ENCODE results near the gene BEAN1. TPM values are rescaled to one million over a fixed set of nuclear protein-coding genes. Genes with fewer than 3 reads are reported as not detected.

Gene BEAN1
- total and polyA plus RNA-seq, 8 donors = 0.08 to 0.41 (median 0.14) TPM; not detected in 5

GRCh38 chr16:66442502-66443268, 15.6 kb downstream of the BEAN1 start:
- H3K27me3 ChIP-seq = no peaks in the 10 kb centered on the region
- 76 to 77% methylated on average over 6 of the region's 6 CpGs for WGBS, 2 donors
- intact Hi-C loops (cut with DNase I) = no loop called here
- H3K36me3 ChIP-seq = no peaks in the 10 kb centered on the region
- TF ChIP-seq CTCF (IDR thresholded peaks at IDR 0.05) = no peak
- no peaks in the 10 kb centered on the region for H3K4me1 ChIP-seq
- FAIRE-seq (no peak), ATAC-seq (no peak), DNase-seq (no peak)
- H3K4me3 ChIP-seq = no peak overlapping the region
- H3K27ac ChIP-seq = no peak overlapping the region
- no peaks in the 10 kb centered on the region for H3K9me3 ChIP-seq

DNA sequence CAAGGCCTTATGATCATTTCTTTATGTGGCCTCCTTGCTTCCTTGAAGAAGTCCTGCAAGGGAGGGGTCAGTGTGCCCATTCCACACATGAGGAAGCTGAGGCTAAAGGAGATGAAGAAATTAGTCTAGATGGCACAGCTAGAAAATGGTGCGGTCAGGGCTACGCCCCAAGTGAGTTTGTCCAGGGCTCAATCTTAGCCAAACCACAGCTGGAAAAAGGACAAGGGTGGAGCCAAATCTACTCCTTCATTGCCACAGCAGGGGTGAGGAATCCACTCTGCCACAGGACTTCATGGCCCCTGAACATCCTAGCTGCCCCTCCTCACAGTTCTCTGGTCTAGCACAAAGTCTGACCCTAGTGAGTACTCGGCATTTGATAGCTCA, 16.2 kb downstream of the BEAN1 start:
- no peaks in the 10 kb centered on the region for H3K9me3 ChIP-seq
- no peak overlapping the region for H3K4me3 ChIP-seq
- H3K36me3 ChIP-seq = no peaks in the 10 kb centered on the region
- DNase-seq (no peak), ATAC-seq (no peak), FAIRE-seq (no peak)
- no peaks in the 10 kb centered on the region for H3K4me1 ChIP-seq
- H3K27me3 ChIP-seq = no peaks in the 10 kb centered on the region
- H3K27ac ChIP-seq = no peak overlapping the region
- no peak for TF ChIP-seq CTCF (IDR thresholded peaks at IDR 0.05)
- intact Hi-C loops (cut with DNase I) = no loop called here
- WGBS, 2 donors = 79 to 85% methylated on average over 3 of the region's 3 CpGs

DNA sequence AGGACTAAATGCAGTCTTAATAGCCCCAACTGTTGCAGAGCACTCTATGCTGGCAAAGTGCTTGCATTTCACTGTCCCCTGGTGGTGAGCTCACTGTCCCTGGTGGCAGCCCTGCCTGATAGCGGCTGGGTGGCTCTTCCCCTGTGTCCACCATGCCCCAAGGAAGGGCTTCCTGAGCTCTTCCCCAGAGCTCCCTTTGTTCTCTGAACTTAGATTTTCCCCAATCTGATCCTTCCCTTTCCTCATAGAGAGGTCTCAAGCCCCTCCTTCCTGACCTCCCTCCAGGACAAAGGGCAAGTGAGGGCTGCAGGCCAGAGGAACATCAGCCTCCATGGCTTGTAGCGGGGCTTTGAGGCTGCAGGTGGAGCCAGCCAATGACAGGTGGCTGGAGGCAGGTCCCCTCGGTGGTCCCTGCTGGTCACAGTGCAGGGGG, 17.0 kb downstream of the BEAN1 start:
- Histone ChIP-seq H3K27ac (no peak overlapping the region), H3K4me3 (no peak overlapping the region), H3K9me3 (no peaks in the 10 kb centered on the region), H3K36me3 (no peaks in the 10 kb centered on the region), H3K4me1 (no peaks in the 10 kb centered on the region), H3K27me3 (no peaks in the 10 kb centered on the region)
- TF ChIP-seq CTCF (IDR thresholded peaks at IDR 0.05) = no peak
- DNase-seq = no peak
- intact Hi-C loops (cut with DNase I) = no loop called here
- ATAC-seq = no peak
- 66 to 69% methylated on average over 3 of the region's 3 CpGs for WGBS, 2 donors
- FAIRE-seq = no peak

DNA sequence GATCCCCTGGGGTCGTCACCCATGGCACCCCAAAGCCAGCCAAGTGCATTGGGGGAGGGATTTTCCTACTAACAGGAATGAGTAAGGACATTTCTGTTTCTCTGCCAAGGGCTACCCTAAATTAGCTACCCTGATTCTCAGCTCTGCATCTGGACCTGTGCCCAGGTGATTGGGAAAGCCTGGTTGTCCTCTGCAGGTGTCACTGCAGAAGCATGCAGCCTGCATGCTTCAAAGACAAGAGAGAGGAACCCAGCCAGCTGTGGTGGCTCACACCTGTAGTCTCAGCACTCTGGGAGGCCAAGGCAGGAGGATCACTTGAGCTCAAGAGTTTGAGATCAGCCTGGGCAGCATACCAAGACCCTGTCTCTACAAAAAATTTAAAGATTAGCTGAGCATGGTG, 19.6 kb downstream of the BEAN1 start:
- Histone ChIP-seq H3K4me1 (no peaks in the 10 kb centered on the region), H3K36me3 (no peaks in the 10 kb centered on the region), H3K27ac (no peak overlapping the region), H3K9me3 (no peaks in the 10 kb centered on the region), H3K27me3 (no peaks in the 10 kb centered on the region), H3K4me3 (no peak overlapping the region)
- no peak for TF ChIP-seq CTCF (IDR thresholded peaks at IDR 0.05)
- no peak for FAIRE-seq
- DNase-seq = no peak
- WGBS, 2 donors = 70 to 79% methylated on average over 1 of the region's 1 CpG
- intact Hi-C loops (cut with DNase I) = no loop called here
- no peak for ATAC-seq

DNA sequence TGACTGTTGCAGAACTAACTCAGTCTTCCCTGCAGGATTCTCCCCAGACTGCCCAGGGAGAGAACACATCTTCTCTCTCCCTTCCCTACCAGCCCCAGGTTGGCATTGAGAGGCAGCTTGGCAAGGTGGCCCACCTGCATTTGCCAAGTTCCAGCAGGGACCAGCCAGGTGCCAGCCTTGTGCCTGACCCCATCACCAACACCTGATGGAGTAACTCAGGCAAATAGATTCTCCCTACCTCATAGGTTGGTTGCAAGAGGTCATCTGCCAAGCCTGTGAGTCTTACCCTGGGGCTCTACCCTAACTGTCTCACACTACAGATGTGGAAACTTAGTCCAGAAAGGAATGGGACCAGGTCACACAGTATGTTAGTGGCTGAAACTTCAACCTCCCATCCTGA, 20.4 kb downstream of the BEAN1 start:
- Histone ChIP-seq H3K36me3 (no peaks in the 10 kb centered on the region), H3K4me1 (no peaks in the 10 kb centered on the region), H3K4me3 (no peak overlapping the region), H3K27me3 (no peaks in the 10 kb centered on the region), H3K27ac (no peak overlapping the region), H3K9me3 (no peaks in the 10 kb centered on the region)
- no peak for TF ChIP-seq CTCF (IDR thresholded peaks at IDR 0.05)
- ATAC-seq = no peak
- no peak for DNase-seq
- intact Hi-C loops (cut with DNase I) = no loop called here
- FAIRE-seq = no peak

Measured in pancreas (tissue), 10 donors.